Suppressor macrophage treated with lipopolysaccharide for 4 hours (primary cell): ENCODE data around the gene SLC25A30.
"Not testable (repeated sequence)": the region's sequence is repeated elsewhere in the genome, so short reads cannot be mapped to it uniquely, and the experiment has no call there.

Experiments
- DNase-seq: peaks from one replicate; pipeline ENCODE4 v3.0.0-alpha.2; 2020

Gene SLC25A30

DNA sequence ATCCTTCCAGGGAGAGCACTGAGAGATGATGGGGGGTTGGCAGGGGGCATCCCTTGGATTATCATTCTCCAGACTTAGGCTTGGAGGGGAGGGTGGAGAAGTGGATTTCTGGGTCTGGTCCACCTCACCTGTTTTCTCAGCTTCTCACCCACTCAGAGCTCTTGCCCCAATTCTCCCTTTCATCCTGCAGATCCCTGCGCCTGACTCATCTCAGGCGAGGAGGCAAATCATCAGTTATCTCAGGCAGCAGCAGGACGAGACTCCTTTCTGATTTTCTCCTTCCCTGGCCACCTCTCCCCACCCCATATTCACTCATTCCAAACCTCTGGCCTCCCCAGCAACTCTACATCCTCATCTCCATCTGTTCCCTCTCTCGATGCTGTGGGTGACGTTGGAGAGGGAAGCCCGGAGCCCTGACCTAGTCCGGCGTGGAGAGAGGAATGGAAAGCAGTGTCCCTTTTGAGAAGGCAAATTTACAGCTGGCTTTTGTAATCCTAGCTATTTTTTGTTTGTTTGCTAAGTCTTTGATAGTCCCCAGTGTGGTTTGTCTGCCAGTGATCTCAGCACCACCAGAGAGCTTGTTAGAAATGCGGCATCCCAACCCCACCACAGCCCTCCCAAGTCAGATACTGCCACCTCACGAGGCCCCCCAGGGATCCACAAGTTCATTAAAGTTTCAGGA is 53.2 kb downstream of the SLC25A30 start:
- no peak for DNase-seq

DNA sequence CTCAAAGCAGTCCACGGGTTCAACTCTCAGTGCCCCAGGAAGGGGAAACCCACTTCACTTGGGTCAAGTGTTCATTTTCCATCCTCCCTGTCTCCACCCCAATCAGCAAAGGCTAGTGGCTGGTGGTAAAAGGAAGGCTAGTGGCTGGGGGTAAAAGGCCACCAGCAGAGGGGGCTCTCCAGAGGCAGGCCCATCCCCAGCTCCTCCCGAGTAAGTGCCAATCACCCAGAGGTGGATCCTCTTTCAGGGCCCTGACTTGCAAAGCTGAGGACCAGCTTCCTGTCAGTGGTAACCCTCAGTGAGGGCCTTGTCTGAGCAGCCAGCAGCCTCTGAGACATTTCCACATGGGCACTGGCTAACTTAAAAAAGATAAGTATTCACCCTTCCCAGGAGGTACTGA is 55.2 kb downstream of the SLC25A30 start:
- DNase-seq = no peak

DNA sequence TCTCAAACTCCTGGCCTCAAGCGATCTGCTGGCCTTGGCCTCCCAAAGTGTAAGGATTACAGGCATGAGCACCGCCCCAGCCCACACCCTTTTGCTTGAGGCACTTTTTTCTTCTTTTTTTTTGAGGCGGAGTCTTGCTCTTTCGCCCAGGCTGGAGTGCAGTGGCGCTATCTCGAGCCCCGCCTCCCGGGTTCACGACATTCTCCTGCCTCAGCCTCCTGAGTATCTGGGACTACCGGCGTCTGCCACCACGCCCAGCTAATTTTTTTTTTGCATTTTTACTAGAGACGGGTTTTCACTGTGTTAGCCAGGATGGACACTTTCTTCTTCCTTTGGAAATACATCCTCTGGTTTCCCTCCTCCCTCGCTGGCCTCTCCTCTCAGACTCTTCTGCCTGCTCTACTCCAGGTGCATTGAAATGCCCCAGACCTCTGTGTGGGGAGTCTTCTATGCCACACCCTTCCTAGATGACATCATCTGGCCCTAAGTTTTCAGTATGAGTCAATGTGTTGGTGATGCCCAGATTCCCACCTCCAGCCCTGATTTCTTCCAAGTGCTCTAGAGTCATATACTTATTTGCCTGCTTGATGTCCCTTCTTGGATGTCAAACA is 56.5 kb downstream of the SLC25A30 start:
- no peak for DNase-seq

DNA sequence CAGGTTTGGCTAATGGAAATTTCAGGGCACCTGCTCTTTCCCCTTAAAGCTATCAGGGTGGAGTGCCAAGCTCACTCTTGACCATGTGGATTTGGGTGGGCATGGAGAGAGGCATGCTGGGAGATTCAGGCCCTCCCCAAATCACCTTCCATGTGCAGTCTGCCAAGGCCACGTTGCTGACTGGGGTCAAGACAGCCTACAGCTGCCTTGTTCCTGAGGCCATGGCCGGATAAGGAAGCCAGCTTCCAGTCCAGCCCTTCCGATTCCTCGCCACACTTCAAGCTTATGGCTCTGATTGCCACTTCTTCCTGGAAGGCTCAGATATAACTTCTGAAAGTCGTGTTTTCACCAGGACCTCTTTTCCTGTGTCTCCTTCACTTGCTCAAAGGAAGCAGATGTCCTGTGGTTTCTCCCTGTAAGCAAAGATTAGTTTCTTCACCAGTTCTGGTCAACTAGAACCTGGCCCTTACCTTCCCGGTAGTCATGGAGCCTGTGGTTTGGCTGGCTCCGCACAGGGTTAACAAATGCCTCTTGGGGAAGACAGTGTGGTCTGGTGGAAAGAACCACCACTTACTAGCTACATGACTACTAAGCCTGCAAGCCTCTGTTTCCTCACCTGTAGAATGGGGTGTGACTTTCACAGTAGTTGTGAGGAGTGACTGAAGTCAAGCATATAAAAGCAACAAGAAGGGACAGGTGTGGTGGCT is 61.1 kb downstream of the SLC25A30 start:
- DNase-seq = no peak

DNA sequence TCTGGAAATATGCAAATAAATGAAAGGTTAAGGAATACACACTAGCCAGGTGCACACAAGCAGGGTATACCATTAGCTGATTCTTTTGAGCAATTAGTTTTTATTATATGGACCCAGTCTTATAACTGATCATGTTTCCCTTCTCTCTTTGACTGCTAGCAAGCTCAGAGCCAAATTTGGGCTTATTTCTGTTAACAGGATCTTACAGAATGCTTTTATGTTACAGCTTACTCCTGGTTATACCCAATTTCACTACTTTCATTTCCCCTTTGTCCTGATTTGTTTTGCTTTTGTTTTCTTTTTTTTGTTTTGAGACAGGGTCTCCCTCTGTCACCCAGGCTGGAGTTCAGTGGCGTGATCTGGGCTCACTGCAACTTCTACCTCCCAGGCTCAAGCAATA is 64.3 kb downstream of the SLC25A30 start:
- peak; percentile 46 for DNase-seq

DNA sequence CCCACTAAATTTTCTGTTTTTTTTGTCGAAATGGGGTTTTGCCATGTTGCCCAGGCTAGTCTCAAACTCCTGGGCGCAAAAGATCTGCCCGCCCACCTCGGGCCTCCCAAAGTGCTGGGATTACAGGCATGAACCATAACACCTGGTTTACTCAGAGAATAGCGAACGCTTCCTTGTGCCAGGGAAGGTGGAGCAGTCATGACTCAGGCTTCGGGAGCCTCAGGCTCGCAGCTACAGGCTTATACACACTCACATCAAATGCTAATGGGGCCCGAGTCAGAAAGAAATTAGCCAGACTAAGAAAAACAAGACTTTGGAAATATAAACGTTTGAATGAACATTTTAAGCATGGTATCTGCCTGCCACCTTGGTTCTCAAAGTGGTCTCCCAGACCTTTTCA is 66.1 kb downstream of the SLC25A30 start:
- no peak for DNase-seq

DNA sequence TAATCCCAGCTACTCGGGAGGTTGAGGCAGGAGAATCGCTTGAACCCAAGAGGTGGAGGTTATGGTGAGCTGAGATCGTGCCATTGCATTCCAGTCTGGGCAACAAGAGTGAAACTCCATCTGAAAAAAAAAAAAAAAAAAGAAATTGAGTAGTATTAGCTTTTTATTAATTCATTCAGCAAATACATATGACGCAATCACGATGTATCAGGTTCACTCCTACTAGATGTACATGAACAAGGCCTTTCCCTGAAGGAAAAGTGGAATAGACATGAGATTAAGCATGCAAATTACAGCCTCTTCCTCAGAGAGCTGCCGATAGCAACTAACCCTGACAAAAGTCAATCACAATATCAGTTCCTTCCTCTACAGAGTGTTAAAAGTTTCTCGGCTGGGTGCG is 68.0 kb downstream of the SLC25A30 start:
- no peak for DNase-seq

DNA sequence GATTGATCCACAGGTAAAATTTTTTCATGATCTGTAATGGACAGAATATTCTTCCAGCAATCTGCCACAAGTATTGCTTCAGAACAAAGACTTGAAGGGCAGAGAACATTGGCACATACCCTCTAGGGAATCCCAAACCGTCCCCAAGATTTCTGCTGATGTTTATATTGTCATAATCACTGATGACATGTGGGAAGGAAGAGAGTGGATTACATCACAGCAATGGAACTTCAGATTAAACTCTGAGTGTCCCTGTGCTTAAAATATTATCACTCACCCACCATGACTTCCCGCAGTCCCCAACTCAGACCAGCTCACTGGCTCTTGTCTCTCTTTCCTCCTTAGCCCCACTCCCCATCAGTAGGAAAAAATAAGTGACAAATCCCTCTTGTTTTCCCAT is 68.7 kb downstream of the SLC25A30 start:
- DNase-seq = peak; percentile 53

DNA sequence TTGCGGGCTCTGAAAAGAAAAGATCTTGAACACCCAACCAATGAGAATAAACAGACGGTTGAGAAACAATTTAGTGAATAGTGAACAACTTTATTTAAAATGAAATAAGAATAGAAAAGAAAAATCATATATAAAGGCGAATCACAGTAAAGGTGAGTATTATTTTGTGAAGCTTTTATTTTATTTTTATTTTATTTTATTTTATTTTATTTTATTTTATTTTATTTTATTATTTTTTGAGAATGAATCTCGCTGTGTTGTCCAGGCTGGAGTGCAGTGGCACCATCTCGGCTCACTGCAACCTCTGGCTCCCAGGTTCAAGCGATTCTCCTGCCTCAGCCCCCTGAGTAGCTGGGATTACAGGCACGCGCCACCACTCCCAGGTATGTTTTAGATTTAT is 74.1 kb downstream of the SLC25A30 start:
- not testable (repeated sequence) for DNase-seq
